ENCODE data around the gene CHAF1A.

Gene CHAF1A, protein sequence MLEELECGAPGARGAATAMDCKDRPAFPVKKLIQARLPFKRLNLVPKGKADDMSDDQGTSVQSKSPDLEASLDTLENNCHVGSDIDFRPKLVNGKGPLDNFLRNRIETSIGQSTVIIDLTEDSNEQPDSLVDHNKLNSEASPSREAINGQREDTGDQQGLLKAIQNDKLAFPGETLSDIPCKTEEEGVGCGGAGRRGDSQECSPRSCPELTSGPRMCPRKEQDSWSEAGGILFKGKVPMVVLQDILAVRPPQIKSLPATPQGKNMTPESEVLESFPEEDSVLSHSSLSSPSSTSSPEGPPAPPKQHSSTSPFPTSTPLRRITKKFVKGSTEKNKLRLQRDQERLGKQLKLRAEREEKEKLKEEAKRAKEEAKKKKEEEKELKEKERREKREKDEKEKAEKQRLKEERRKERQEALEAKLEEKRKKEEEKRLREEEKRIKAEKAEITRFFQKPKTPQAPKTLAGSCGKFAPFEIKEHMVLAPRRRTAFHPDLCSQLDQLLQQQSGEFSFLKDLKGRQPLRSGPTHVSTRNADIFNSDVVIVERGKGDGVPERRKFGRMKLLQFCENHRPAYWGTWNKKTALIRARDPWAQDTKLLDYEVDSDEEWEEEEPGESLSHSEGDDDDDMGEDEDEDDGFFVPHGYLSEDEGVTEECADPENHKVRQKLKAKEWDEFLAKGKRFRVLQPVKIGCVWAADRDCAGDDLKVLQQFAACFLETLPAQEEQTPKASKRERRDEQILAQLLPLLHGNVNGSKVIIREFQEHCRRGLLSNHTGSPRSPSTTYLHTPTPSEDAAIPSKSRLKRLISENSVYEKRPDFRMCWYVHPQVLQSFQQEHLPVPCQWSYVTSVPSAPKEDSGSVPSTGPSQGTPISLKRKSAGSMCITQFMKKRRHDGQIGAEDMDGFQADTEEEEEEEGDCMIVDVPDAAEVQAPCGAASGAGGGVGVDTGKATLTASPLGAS

DNA sequence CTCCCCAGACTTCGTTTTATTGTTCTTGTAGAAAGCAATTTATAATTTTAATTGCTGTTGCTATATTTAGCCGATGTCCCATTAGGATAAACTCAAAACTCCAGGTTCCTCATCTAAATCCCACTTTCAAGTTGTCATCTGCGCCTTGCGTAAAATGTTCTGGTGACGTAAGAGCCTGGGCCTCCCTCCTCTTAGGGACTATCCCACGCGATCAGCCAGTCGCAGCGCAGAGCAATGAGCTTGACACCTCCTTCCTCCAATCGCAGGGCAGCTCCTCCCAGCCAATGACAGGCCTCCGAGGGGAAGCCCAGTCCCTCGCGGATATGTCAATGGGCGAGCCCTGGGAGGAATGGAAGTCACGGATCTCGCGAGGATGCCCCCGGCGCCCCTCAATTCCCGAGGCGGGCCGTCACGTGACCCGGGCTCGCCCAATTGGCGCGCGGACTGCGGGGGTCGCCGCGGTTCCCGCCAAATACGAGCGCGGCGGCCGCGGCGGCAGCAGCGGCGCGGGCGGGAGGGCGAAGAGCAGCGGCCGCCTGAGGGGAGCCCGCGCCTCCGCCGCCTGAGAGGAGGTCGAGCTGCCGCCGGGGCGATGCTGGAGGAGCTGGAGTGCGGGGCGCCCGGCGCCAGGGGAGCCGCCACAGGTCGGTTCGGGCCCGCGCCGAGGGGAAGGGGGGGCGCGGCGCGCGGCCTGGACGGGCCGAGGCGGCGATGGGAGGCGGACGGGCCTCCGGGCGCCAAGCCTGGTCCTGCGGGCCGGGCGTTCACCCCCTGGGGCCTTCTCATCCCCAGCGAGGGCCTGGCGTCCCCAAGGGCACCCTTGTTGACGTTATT, at the start of gene CHAF1A:
Gene CHAF1A (plus strand): TSS at position 470 of the 834 bp plus-strand sequence. CDS start 123 bp downstream, at position 593.
- peak; percentile 100 for DNase-seq

DNA sequence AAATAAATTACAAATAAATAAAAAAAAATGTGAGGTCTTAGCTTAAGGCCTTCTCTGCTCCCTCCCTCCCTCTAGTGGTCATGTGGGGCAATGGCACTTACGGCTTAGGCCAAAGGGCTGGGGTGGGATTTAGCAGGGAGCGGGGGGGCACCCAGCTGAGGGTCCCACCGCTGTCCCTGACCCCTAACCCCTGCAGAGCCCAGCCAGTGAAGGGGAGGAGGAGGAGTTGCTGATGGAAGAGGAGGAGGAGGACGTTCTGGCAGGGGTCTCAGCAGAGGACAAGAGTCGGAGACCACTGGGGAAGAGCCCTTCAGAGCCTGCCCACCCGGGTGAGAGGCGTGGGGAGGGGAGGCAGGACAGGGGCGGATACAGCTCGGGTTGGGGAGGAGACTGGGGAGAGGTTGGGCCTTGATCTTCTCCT, 49.7 kb upstream of the CHAF1A start:
- DNase-seq: peak; percentile 66

DNA sequence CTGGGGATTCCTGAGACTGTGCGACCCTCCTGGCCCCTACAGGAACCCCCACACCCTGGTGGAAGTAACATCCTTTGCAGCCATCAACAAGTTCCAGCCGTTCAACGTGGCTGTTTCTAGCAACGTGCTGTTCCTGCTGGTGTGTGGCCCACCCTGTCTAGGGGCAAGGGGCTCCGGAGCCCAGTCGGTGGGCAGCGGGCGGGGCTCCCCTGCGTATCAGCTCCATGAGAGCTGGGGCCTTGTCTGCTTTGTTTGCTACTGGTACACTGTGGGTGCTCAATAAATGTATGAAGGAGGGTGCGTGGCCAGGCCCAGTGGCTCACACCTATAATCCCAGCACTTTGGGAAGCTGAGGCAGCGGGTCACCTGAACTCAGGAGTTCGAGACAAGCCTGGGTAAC, 48.2 kb upstream of the CHAF1A start:
- DNase-seq: no peak

DNA sequence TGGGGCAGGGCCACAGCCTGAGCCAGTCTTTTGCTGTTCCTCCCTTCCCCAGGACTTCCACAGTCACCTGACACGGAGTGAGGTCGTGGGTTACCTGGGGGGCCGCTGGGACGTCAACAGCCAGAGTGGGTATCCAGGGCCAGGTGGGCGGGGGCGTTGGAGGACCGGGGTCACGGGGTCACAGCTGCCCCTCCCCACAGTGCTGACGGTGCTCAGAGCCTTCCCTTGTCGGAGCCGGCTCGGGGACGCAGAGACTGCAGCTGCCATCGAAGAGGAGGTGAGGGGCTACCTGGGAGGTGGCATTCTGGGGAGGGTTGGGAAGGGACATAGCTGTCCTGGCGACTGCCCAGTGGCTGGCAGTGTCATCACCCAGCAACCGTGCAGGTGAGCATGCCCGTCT, 47.5 kb upstream of the CHAF1A start:
- DNase-seq: no peak

DNA sequence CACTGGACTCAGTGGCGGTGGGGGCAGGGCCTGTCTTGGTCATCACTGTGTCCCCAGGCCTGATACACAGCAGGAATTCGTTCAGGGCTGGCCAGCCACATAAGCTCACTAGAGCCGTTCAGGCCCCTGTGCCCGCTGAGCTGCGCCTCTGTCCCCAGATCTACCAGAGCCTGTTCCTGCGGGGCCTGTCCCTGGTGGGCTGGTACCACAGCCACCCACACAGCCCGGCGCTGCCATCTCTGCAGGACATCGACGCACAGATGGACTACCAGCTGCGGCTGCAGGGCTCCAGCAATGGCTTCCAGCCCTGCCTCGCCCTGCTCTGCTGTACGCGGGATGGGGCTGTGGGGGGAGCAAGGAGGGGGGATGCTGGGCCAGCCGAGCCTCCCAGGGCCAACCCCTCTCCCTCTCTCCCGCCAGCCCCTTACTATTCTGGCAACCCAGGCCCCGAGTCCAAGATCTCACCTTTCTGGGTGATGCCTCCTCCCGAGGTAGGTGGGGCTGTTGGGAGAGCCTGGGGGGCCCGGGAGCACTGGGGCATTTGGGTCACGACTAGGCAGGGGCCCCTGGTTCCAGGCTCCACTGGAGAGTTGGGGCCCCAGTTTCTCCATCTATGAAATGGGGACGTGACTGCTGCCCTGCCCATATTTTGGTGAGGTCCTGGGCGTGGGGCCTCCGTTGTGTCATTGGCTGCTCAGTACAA, 45.2 kb upstream of the CHAF1A start:
- DNase-seq: no peak

DNA sequence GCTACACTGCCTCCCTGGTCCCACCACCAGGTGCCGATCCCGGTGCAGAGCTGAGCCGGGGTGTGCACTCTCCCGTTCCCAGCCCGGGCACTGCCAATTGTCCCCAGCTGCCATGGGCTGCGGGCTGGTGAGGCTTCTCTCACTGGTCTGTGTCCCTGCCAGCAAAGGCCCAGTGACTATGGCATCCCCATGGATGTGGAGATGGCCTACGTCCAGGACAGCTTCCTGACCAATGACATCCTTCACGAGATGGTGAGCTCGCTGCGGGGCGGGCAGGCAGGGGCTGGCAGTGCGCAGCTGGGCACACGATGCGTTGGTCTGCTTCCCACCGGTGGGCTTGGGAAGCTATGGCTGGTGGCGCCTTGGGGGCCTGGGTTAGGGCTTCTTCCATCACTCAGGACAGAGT, 44.5 kb upstream of the CHAF1A start:
- DNase-seq: no peak

DNA sequence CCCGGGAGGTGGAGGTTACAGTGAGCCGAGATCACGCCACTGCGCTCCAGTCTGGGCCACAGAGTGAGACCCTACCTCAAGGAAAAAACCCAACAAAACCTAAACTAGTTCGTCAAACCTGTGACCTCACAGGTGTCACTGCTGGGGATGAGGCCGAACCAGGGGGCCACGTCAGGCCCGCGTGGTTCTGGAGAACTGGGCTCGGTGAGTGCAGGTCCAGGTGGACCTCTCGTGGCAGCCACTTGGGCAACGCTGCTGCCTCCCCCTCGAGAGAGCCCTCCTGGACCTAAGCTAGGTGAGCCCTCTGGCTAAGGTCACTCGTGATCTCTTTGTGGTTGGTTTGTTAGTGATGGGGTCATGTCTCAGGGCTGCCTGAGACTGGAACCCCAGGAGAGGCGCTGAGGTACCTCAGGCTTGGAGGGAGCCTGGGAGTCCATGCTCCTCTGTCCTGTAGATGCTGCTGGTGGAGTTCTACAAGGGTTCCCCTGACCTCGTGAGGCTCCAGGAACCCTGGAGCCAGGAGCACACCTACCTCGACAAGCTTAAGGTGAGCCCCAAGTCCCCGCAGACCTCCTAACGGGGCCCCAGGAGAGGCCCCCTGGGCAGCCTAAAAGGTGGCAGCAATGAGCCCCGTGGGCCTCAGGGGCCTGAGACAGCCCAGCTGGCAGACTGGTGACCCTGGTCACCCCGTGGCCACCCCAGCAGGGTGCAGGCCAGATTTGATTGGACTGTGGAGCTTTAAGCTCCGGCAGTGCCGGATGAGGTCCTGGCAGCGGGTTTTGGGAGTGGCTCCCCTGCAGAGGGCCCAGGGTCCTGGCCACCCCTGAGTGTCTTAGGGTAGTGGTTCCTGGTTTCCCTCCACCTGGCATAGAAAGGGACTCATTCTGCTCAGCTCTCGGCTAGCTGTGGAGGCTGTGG, 43.5 kb upstream of the CHAF1A start:
- DNase-seq: no peak

DNA sequence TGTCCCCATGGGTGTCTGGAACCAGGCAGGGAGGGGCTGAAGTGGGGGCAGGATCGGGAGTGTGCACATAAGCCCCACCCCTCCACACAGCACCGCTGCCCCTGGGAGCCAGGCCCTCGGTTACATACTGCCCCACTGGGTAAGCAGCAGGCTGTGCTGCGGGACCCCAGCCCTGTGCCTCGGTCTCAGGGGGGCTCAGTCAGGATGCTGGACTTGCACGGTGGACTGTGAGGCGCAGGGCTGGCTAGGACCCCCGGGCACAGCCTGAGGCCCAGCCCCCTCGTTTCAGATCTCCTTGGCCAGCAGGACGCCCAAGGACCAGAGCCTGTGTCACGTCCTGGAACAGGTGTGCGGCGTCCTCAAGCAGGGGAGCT, 42.8 kb upstream of the CHAF1A start:
- no peak for DNase-seq

DNA sequence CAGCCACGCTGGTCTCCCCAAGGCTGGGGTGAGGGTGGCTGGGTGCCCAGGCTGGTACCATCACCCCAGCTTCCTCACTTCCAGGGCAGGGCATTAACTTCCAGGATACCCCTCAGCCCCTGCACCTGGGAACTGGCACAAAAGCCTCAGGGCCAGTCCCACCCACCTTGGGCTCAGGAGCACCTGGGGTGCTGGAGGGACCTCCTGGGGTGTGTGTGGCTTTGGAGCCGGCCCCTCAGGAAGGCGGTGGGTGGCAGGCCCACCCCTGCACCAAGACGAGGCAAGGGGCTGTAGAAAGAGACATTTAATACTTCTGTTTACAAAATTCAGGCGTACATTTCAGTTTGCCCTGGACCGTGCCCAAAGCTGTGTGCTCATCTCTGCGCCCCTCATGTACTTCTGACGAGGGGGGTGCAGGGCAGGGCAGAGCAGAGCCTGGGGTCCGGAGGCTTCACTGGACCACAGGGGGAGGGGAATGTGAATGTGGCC, 42.3 kb upstream of the CHAF1A start:
- no peak for DNase-seq

DNA sequence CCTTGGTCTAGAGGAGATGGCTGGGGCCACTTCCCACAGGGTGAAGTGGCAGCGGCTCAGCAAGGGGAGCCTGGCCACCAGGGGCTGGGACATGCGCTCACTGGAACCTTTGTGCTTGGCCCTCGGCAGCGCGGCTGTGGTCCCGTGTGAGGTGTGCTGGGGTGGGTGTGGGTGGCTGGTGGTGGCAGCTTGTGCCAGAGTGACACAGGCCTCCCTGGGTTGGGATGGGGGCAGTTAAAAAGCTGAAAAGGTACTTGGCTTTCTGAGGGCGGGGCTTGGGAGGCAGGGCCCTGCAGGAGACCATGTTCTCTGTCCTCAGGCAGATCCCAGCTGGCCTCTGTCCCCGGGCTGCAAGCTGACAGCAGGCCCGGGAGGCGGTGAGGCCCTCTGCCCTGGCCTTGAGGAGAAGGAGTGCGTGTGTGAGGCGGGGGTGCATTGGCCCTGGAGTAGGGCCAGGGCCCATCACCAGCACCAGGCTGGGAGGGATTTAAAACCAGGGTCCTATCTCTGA, 41.7 kb upstream of the CHAF1A start:
- no peak for DNase-seq

DNA sequence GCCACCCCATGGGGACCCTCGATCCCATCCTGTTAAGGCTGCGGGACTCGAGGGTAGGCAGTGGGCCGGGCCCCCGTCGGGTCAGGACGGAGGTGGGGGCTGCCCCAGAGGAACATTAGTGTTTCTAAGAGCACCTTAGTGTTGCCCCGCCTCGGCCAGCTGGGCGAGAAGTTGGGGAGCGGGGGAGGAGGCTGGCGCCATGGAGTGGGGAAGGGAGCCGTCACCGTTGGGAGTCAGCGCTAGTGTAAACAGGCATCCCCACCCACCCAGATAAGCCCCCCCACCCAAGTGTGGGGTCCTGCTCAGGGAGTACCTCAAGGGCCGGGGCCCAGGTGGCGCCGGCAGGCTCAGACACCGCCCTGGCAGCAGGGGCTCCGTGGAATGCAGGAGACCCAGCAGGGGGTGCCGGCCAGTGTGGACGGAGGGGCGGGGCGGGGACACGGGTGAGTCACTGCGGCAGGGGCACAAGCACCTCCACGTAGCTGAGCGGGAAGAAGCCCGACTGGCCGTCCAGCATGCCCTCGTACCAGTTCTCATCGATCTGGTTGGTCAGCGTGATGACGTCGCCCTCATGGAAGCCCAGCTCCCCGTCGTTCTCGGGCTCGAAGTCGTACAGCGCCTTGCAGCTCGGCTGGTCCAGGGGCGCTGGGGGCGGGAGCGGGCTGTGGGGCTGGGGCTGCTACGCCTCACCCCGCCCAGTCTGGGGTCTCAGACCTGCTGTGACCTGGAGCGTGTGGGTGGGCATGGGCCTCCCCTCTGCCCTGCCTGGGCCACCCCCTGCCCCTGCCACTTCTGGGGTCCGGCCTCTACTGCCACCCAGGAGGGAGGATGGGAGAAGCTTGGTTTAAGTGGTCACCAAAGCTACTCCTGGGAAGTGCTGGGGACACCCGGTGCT, 41.0 kb upstream of the CHAF1A start:
- DNase-seq: no peak

DNA sequence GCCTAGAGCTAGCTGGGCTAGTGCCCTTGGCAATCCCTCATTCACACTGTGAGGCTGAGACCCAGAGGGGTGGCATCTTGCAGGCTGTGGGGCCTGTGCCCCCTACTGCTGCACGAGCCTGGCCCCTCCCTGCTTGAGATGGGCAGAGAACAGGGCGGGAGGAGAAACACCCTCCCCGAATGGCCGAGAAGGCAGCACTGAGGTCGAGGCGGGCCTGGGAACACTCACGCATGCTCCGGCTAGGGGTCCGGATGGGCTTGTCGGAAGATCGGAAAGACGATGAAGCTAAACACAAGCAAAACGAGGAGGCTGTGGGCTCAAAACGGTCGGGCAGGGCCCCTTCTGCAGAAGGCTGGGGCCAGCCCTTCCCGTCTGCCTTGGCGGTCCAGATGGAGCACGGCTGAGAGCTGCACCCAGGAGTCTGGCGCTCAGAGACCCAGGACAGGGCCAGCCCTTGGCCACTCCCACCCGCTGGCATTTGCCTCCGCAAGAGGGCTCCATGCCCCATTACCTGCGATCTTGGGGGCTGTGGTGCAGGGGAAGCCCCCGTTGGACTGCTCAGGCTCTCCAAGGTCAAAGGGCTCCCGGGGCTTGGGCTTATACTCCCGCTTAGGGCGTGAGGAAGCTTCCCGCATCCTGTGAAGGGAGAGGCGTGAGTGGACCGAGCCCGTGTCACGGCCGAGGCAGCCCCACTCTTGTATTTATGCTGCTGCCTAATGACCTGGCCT, 40.2 kb upstream of the CHAF1A start:
- DNase-seq: no peak

DNA sequence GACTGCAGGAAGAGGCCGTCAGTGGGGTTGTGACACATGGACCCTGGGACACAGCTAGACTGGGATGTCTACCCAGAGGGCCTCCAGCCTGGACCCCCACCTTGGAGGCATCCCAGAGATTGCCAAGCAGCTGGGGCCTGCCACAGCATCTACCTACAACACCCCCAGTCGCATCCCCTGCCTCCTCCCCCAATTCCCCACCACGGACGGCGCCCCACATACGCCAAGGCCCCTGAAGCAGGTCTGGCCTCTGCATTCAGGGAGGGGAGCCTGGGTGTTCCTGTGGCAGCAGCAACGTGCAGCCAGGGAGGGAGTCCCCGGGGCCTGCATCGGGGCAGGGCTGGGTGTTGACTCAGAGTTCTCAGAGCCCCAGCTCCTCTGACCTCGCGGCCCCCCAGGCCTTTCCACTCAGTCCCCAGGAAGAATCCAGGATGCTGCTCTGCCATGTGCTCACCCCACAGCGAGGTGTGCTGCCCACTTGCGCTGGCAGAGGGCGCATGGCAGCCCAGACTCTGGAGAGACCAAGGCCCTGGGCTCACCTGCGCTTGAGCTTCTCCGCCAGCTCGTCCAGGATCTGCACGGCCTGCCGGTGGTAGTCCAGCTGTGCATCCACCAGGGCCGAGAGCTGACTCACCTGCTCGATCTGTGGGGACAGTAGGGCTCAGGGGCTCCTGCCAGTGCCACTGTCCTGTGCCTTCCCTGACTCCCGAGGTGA, 39.5 kb upstream of the CHAF1A start:
- DNase-seq: peak; percentile 22

DNA sequence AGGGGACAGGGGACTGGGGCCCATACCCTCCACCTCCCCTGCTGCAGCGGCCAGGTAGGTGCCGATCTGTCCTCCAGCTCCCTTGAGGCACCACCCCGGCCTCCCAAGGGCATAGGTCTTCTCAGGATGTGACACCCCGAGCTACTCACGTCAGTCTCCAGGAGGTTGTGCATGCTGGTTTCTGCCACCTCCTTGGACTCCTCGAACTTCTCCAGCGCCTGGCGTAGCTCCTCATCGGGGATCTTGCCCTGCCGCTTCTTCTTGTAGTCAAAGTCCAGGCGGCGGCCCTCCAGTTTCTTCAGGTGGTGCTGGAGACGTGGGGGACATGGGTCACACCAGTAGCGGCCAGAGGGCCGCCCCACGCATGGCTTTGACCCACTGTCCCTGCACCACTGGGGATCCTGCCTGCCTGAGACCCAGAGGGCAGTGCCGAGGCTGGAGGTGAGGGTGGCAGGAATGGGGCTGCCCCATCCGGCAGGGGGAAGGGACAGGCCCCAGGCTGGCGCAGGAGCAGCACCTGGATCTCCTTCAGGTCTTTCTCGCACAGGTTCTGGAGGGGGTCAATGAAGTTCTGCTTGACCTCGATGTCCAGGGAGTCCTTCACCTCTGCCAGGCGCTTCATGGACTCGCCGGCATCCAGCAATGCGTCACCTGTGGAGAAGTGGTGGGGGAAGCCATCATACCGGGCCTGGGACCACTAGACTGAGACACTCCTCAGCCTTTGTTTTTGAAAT, 38.7 kb upstream of the CHAF1A start:
- no peak for DNase-seq

DNA sequence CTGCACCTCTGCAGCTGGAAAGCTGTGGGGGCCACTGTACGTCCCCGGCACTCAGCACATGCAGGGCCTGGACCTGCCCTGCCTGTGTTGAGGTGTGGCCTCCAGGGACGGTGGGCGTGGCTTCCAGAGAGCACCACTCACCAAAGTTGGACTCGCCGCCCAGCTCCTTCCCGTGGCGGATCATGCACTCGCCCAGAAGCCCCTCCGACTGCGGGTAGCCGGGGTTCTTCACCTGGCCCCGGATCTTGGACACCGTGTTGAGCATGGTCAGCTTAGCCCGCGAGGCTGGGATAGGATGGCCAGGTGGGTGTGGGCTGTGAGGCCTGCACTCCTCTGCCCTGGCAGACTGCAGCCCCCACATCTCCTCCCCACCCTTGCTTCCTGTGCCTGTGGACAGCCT, 37.1 kb upstream of the CHAF1A start:
- DNase-seq: no peak

DNA sequence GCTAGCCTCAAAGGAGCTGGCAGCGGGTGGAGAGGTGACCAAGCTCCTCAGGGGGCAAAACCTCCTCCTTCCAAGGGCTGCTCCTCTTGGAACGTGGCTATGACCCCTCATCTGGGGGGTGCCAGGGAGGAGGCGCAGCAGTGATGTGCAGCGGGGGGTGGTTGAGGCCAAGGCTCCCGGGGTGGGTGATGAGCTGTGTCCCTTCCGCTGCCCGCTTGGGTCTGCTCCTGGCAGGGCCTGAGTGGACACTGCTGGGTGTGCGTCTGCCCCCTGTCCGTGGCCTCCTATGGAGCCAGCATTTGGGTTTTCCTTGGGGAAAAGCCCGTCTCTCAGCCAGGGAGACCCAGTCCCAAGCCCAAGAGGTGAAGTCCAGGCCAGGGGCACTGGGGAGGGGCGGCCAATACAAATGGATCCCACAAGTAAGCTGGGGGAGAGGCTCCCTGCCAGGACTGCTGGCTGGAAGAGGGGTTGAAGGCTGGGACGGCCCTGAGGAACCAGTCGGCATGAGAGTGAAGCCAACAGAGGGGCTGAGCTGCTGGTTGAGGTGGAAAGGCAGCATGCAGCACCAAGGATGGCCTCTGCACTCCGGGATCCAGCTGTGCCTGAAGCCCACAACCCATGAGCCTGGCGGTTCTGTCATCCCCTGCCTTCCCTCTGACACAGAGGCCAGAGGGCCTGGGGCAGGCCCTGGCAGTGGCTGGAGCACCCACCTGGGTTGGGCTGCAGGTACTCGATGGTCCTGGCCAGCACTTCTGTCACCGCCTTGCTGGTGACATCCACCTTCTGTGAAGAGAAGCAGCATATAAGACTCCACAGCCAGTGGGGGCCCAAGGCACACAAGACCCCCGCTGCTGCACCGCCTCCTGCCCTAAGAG, 36.4 kb upstream of the CHAF1A start:
- DNase-seq: no peak

Measured in activated CD4-positive, alpha-beta T cell treated with anti-CD3 and anti-CD28 coated beads, Interleukin-10, Interleukin-2, amounts not matched to agents 100 ng/mL and 50 ng/mL, durations not matched to agents 16 hours and 8 hours (primary cell).